Measurements from ENCODE around the gene NSF. TPM values are rescaled to one million over a fixed set of nuclear protein-coding genes. Genes with fewer than 3 reads are reported as not detected.

The NSF gene
- polyA plus RNA-seq, 1 experiment, result 86.2 TPM

- Histone ChIP-seq H3K9me3 (ENCODE audit: control insufficient read depth, insufficient read depth, low read length) (no peaks in the 10 kb centered on the region), H3K27ac (ENCODE audit: low read depth, low read length) (no peak overlapping the region), H3K27me3 (ENCODE audit: control insufficient read depth, insufficient read depth, low read length) (no peaks in the 10 kb centered on the region), H3K4me3 (ENCODE audit: low read depth, low read length) (no peak overlapping the region)
- POLR2A ChIA-PET, result no interaction called here
- CTCF ChIA-PET, result no interaction called here
- no peak for TF ChIP-seq CTCF (IDR thresholded peaks at IDR 0.05; ENCODE audit: low read depth, low read length)
- no peak for DNase-seq (ENCODE audit: low read depth, low spot score)
Measured at GRCh38 chr17:46736100-46736499, 145.6 kb downstream of the NSF start.

- no peak for TF ChIP-seq CTCF (IDR thresholded peaks at IDR 0.05; ENCODE audit: low read depth, low read length)
- Histone ChIP-seq H3K9me3 (ENCODE audit: control insufficient read depth, insufficient read depth, low read length) (no peaks in the 10 kb centered on the region), H3K4me3 (ENCODE audit: low read depth, low read length) (no peak overlapping the region), H3K27ac (ENCODE audit: low read depth, low read length) (no peak overlapping the region), H3K27me3 (ENCODE audit: control insufficient read depth, insufficient read depth, low read length) (no peaks in the 10 kb centered on the region)
- POLR2A ChIA-PET, result interaction anchor here (1.1 kb wide), 1 partner anchor 27 kb away, joined by 3 read pairs; no protein-coding TSS in a partner anchor
- CTCF ChIA-PET, result no interaction called here
- no peak for DNase-seq (ENCODE audit: low read depth, low spot score)
Measured at GRCh38 chr17:46737326-46737725, 146.9 kb downstream of the NSF start.

GRCh38 chr17:46738544-46738943, 148.1 kb downstream of the NSF start:
- TF ChIP-seq CTCF (IDR thresholded peaks at IDR 0.05; ENCODE audit: low read depth, low read length), result no peak
- CTCF ChIA-PET, result no interaction called here
- POLR2A ChIA-PET, result no interaction called here
- Histone ChIP-seq H3K27ac (ENCODE audit: low read depth, low read length) (no peak overlapping the region), H3K27me3 (ENCODE audit: control insufficient read depth, insufficient read depth, low read length) (no peaks in the 10 kb centered on the region), H3K9me3 (ENCODE audit: control insufficient read depth, insufficient read depth, low read length) (no peaks in the 10 kb centered on the region), H3K4me3 (ENCODE audit: low read depth, low read length) (no peak overlapping the region)
- DNase-seq (ENCODE audit: low read depth, low spot score), result no peak

- POLR2A ChIA-PET, result interaction anchor here (0.7 kb wide), 1 partner anchor 187 kb away, joined by 7 read pairs; no protein-coding TSS in a partner anchor
Measured at GRCh38 chr17:46739982-46740381, 149.5 kb downstream of the NSF start.

GRCh38 chr17:46741122-46741730, 150.8 kb downstream of the NSF start:
- ChIA-PET CTCF (no interaction called here), POLR2A (no interaction called here)
- Histone ChIP-seq H3K27ac (ENCODE audit: low read depth, low read length) (no peak overlapping the region), H3K9me3 (ENCODE audit: control insufficient read depth, insufficient read depth, low read length) (no peaks in the 10 kb centered on the region), H3K27me3 (ENCODE audit: control insufficient read depth, insufficient read depth, low read length) (no peaks in the 10 kb centered on the region), H3K4me3 (ENCODE audit: low read depth, low read length) (no peak overlapping the region)
- no peak for DNase-seq (ENCODE audit: low read depth, low spot score)
- no peak for TF ChIP-seq CTCF (IDR thresholded peaks at IDR 0.05; ENCODE audit: low read depth, low read length)

More at GRCh38 chr17:46739982-46740381, 149.5 kb downstream of the NSF start:
- Histone ChIP-seq H3K9me3 (ENCODE audit: control insufficient read depth, insufficient read depth, low read length) (no peaks in the 10 kb centered on the region), H3K27me3 (ENCODE audit: control insufficient read depth, insufficient read depth, low read length) (no peaks in the 10 kb centered on the region), H3K27ac (ENCODE audit: low read depth, low read length) (no peak overlapping the region), H3K4me3 (ENCODE audit: low read depth, low read length) (no peak overlapping the region)
- no peak for DNase-seq (ENCODE audit: low read depth, low spot score)
- TF ChIP-seq CTCF (IDR thresholded peaks at IDR 0.05; ENCODE audit: low read depth, low read length), result no peak
- CTCF ChIA-PET, result no interaction called here

All from AG04450 (cell line).